HepG2 (cell line): ENCODE results near the gene CNKSR3. TPM values are rescaled to one million over a fixed set of nuclear protein-coding genes. Genes with fewer than 3 reads are reported as not detected.

ENCODE experiments used
- ATAC-seq: fragments of 200-7000 bp; cut with Tn5 transposase; 3 replicates; pipeline ENCODE4 v1.9.1; 2020; ENCODE audit warnings: mild to moderate bottlenecking, moderate library complexity
- BruUV-seq: library from RNA; stranded (reverse); fragments of 400-500 nt; replicated peaks from 2 replicates; lab custom pipeline; 2021; lab: Mats Ljungman, UMichigan
- CTCF ChIA-PET: fragments of 300-600 bp; formaldehyde crosslinking; extraction: SDS; loops from one replicate; lab custom pipeline; 2021; ENCODE audit warnings: low total read pairs, inconsistent platforms, low intra/inter-chr PET ratio; lab: Yijun Ruan, JAX
- POLR2A ChIA-PET: fragments of 350-600 bp; sonication (Branson Sonifier 250); formaldehyde crosslinking; loops from one replicate; lab custom pipeline; 2020; ENCODE audit warnings: antibody characterized with exemption, inconsistent platforms; lab: Yijun Ruan, JAX
- DNase-seq: peaks from one replicate; pipeline ENCODE4 v3.0.0-alpha.2; 2015; ENCODE audit warnings: low spot score
- FAIRE-seq: peaks from 3 replicates; lab custom pipeline; 2011; peaks lifted over from hg19 to GRCh38; lab: Jason Lieb, UNC
- H2AFZ ChIP-seq: one replicate; pipeline ENCODE4 v1.6.1; 2011; ENCODE audit warnings: low read length, inconsistent platforms
- H3K27ac ChIP-seq: fragments of 300-600 bp; 3 replicates; pipeline ENCODE4 v1.8.0; 2011; ENCODE audit warnings: mixed run types, mild to moderate bottlenecking, mixed read lengths, low read length, inconsistent platforms; ENCODE audit not compliant: insufficient read depth; ENCODE audit errors: extremely low read length
- H3K27me3 ChIP-seq, 2 experiments: fragments of 200-600 bp in 1 of 2; 2 replicates in 1 of 2; 3 replicates in 1 of 2; pipeline versions ENCODE4 v1.6.0 to v1.8.0; 2011; ENCODE audit warnings: low read length in 2 of 2, mild to moderate bottlenecking in 2 of 2, moderate library complexity in 2 of 2, inconsistent platforms in 1 of 2; ENCODE audit not compliant: insufficient read depth in 2 of 2, control insufficient read depth in 1 of 2
- H3K36me3 ChIP-seq, 2 experiments: fragments of 200-600 bp in 1 of 2; replicated peaks in 1 of 2; 2 replicates in 1 of 2; 3 replicates in 1 of 2; pipeline versions ENCODE4 v1.5.1 to v1.8.0; 2011; ENCODE audit warnings: low read length in 2 of 2, inconsistent platforms in 1 of 2; ENCODE audit not compliant: insufficient read depth in 2 of 2, control insufficient read depth in 1 of 2
- H3K4me1 ChIP-seq: 2 replicates; pipeline ENCODE4 v1.5.1; 2012; ENCODE audit warnings: low read length, inconsistent platforms; ENCODE audit not compliant: insufficient read depth
- H3K4me2 ChIP-seq: 2 replicates; pipeline ENCODE4 v1.6.0; 2011; ENCODE audit warnings: low read depth, low read length, inconsistent platforms
- H3K4me3 ChIP-seq, 3 experiments: fragments of 200-600 bp in 1 of 3; sonication (generic), shearing (Covaris generic) in 1 of 3; replicated peaks in 1 of 3; 2 replicates each; pipeline ENCODE4 v1.5.1; 2011 to 2016; ENCODE audit warnings: low read length in 3 of 3, inconsistent platforms in 2 of 3, low read depth in 2 of 3, mild to moderate bottlenecking in 2 of 3, control low read depth in 1 of 3, mixed read lengths in 1 of 3; ENCODE audit not compliant: insufficient read depth in 1 of 3
- H3K79me2 ChIP-seq: one replicate; pipeline ENCODE4 v1.6.1; 2011; ENCODE audit warnings: low read length, inconsistent platforms; ENCODE audit not compliant: insufficient read depth
- H3K9ac ChIP-seq: 2 replicates; pipeline ENCODE4 v1.6.0; 2011; ENCODE audit warnings: mild to moderate bottlenecking, low read depth, low read length, inconsistent platforms; ENCODE audit not compliant: insufficient read depth
- H3K9me3 ChIP-seq: 2 replicates; pipeline ENCODE4 v1.5.1; 2012; ENCODE audit warnings: mild to moderate bottlenecking, low read length
- H4K20me1 ChIP-seq: 2 replicates; pipeline ENCODE4 v1.6.0; 2011; ENCODE audit warnings: inconsistent platforms, mild to moderate bottlenecking, low read length, moderate library complexity; ENCODE audit not compliant: insufficient read depth
- AHR ChIP-seq: IDR thresholded peaks from 2 replicates; pipeline ENCODE4 v1.6.1; 2018; ENCODE audit warnings: missing genetic modification reagents, missing compliant biosample characterization
- ETV6 ChIP-seq: sonication (generic); formaldehyde crosslinking; conservative IDR thresholded peaks from 2 replicates; pipeline ENCODE4 v1.4.0; 2020; ENCODE audit warnings: missing genetic modification reagents
- MZF1 ChIP-seq: sonication (generic); formaldehyde crosslinking; IDR thresholded peaks from 2 replicates; pipeline ENCODE4 v1.8.1; 2023; ENCODE audit warnings: mild to moderate bottlenecking, missing genetic modification reagents, borderline replicate concordance
- ZNF30 ChIP-seq: sonication (generic); formaldehyde crosslinking; IDR thresholded peaks from 2 replicates; pipeline ENCODE4 v1.5.0; 2020; ENCODE audit warnings: mild to moderate bottlenecking, missing genetic modification reagents
- WGBS: methylation state at CpG from one replicate; pipeline ENCODE4 v1.1.6; 2017; ENCODE audit warnings: low lambda C conversion rate; 5-methylcytosine and 5-hydroxymethylcytosine counted together
- in situ Hi-C: cut with HindIII; loops from 2 replicates; pipeline ENCODE4 v1.10.0; 2017; ENCODE audit warnings: low pct_unique_long_range_greater_than_20kb; ENCODE audit not compliant: extremely low pct_ligation_motif_present
- intact Hi-C: fragments of 100-400 bp; cut with micrococcal nuclease; formaldehyde crosslinking; loops from one replicate; pipeline ENCODE4 v1.10.0; 2022; ENCODE audit not compliant: unreplicated experiment
- polyA plus RNA-seq, 8 experiments: library from polyadenylated mRNA; depleted of rRNA in 3 of 8; stranded (reverse) in 7 of 8; unstranded in 1 of 8; fragments of >200 nt; fragmentation: Illumina TruSeq in 4 of 8; extraction: Trizol in 4 of 8; gene quantifications; 2 replicates each; pipeline versions ENCODE4 v1.2.1 to v1.2.3, GENCODE V29; 2011 to 2016; ENCODE audit warnings: low read depth in 4 of 8, missing spikeins in 1 of 8, mixed read lengths in 1 of 8; ENCODE audit not compliant: insufficient read depth in 1 of 8
- total RNA-seq, 5 experiments: library from RNA; depleted of rRNA; stranded (reverse); fragments of >200 nt; fragmentation: Illumina TruSeq; extraction: Trizol; gene quantifications; 2 replicates each; pipeline ENCODE4 v1.2.3, GENCODE V29; 2016; ENCODE audit warnings: low read depth in 1 of 5
- TF ChIP-seq, protein P1 (sequence below): IDR thresholded peaks from 2 replicates; pipeline ENCODE4 v1.6.1; 2016; ENCODE audit warnings: low read depth, missing genetic modification reagents, missing compliant biosample characterization
- TF ChIP-seq, protein P2 (sequence below): sonication (generic); formaldehyde crosslinking; IDR thresholded peaks from 2 replicates; pipeline ENCODE4 v1.4.0; 2020; ENCODE audit warnings: mild to moderate bottlenecking, missing genetic modification reagents, borderline replicate concordance
- TF ChIP-seq, protein P3 (sequence below): sonication (generic); formaldehyde crosslinking; IDR thresholded peaks from 2 replicates; pipeline ENCODE4 v1.4.0; 2020; ENCODE audit warnings: missing genetic modification reagents

Gene CNKSR3
- total and polyA plus RNA-seq, 2 of the 13 experiments (the other 11 are each of a cell fraction or from before 2014, with no cell fraction given), result 9.2 to 38.6 TPM

DNA sequence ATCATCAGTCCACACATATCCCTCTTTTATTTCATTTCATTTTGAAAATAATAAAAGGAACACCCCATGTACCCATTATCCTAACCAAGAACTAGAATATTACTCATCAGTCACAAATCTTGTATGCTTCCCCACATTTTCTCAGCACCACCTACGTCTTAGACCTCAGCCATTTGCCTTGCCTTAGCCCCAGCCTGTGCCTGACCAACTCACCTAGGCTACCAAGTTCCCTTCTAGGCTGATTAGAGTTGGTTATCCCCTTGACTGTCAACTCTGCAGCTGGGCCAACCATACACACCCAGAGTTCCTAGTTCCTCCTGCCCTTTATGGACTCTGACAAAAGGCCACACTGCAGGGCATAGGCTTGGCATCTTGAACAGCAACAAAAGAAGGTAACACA is 120.5 kb downstream of the CNKSR3 start:
- Histone ChIP-seq H2AFZ (no peak overlapping the region), H3K4me2 (no peak overlapping the region), H3K9ac (no peak overlapping the region), H4K20me1 (no peaks in the 10 kb centered on the region), H3K79me2 (no peaks in the 10 kb centered on the region)
- in situ Hi-C loops, result no loop called here
- CTCF ChIA-PET, result no interaction called here
- WGBS, result 97% methylated on average over 1 of the region's 1 CpG
- DNase-seq (no peak), FAIRE-seq (no peak), ATAC-seq (peak; percentile 10; the same call in 1 of the 3 replicates)
- intact Hi-C loops, result no loop called here
- TF ChIP-seq ETV6 (CRISPR knock-in tag), result no peak
- TF ChIP-seq, all 625 proteins: peak for 0
- POLR2A ChIA-PET, result no interaction called here
- Histone ChIP-seq H3K9me3 (no peaks in the 10 kb centered on the region), H3K36me3 (no peaks in the 10 kb centered on the region), H3K27me3 (no peaks in the 10 kb centered on the region), H3K4me3 (no peak overlapping the region), H3K4me1 (peaks cover 33% of the 10 kb centered on the region), H3K27ac (no peak overlapping the region)
- BruUV-seq, result no TSS peak

DNA sequence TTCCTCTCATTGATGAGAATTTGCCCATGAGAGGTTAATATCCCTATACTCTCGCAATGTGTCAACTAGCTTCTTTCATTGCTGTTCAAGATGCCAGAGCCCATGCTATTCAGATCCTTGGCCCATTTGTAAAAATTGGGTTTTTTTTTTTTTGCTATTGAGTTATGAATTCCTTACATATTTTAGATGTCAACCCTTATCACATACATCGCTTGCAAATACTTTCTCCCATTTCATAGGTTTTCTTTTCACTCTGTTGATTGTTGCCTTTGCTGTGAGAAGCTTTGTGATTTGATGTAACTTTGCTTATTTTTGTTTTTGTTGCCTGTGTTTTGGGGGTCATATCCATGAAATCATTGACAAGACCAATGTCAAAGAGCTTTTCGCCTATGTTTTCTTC is 121.7 kb downstream of the CNKSR3 start:
- Histone ChIP-seq H3K4me3 (no peak overlapping the region), H3K27me3 (no peaks in the 10 kb centered on the region), H3K79me2 (no peaks in the 10 kb centered on the region), H3K4me2 (no peak overlapping the region), H3K4me1 (peaks cover 21% of the 10 kb centered on the region), H4K20me1 (no peaks in the 10 kb centered on the region), H3K9ac (no peak overlapping the region), H3K9me3 (no peaks in the 10 kb centered on the region), H3K36me3 (no peaks in the 10 kb centered on the region), H3K27ac (no peak overlapping the region), H2AFZ (no peak overlapping the region)
- intact Hi-C loops (no loop called here), in situ Hi-C loops (no loop called here)
- FAIRE-seq (no peak), ATAC-seq (no peak), DNase-seq (no peak)
- ChIA-PET POLR2A (no interaction called here), CTCF (no interaction called here)
- WGBS, result 97% methylated on average over 3 of the region's 3 CpGs
- TSS peak; percentile 16 for BruUV-seq
- TF ChIP-seq ZNF30 (CRISPR knock-in tag) (no peak), MZF1 (CRISPR knock-in tag) (no peak), AHR (CRISPR knock-in tag) (no peak)
- TF ChIP-seq, protein P1, sequence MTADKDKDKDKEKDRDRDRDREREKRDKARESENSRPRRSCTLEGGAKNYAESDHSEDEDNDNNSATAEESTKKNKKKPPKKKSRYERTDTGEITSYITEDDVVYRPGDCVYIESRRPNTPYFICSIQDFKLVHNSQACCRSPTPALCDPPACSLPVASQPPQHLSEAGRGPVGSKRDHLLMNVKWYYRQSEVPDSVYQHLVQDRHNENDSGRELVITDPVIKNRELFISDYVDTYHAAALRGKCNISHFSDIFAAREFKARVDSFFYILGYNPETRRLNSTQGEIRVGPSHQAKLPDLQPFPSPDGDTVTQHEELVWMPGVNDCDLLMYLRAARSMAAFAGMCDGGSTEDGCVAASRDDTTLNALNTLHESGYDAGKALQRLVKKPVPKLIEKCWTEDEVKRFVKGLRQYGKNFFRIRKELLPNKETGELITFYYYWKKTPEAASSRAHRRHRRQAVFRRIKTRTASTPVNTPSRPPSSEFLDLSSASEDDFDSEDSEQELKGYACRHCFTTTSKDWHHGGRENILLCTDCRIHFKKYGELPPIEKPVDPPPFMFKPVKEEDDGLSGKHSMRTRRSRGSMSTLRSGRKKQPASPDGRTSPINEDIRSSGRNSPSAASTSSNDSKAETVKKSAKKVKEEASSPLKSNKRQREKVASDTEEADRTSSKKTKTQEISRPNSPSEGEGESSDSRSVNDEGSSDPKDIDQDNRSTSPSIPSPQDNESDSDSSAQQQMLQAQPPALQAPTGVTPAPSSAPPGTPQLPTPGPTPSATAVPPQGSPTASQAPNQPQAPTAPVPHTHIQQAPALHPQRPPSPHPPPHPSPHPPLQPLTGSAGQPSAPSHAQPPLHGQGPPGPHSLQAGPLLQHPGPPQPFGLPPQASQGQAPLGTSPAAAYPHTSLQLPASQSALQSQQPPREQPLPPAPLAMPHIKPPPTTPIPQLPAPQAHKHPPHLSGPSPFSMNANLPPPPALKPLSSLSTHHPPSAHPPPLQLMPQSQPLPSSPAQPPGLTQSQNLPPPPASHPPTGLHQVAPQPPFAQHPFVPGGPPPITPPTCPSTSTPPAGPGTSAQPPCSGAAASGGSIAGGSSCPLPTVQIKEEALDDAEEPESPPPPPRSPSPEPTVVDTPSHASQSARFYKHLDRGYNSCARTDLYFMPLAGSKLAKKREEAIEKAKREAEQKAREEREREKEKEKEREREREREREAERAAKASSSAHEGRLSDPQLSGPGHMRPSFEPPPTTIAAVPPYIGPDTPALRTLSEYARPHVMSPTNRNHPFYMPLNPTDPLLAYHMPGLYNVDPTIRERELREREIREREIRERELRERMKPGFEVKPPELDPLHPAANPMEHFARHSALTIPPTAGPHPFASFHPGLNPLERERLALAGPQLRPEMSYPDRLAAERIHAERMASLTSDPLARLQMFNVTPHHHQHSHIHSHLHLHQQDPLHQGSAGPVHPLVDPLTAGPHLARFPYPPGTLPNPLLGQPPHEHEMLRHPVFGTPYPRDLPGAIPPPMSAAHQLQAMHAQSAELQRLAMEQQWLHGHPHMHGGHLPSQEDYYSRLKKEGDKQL (CRISPR knock-in tag), result no peak
- TF ChIP-seq, protein P2, sequence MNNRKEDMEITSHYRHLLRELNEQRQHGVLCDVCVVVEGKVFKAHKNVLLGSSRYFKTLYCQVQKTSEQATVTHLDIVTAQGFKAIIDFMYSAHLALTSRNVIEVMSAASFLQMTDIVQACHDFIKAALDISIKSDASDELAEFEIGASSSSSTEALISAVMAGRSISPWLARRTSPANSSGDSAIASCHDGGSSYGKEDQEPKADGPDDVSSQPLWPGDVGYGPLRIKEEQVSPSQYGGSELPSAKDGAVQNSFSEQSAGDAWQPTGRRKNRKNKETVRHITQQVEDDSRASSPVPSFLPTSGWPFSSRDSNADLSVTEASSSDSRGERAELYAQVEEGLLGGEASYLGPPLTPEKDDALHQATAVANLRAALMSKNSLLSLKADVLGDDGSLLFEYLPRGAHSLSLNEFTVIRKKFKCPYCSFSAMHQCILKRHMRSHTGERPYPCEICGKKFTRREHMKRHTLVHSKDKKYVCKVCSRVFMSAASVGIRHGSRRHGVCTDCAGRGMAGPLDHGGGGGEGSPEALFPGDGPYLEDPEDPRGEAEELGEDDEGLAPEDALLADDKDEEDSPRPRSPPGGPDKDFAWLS (CRISPR knock-in tag), result no peak
- TF ChIP-seq, protein P3, sequence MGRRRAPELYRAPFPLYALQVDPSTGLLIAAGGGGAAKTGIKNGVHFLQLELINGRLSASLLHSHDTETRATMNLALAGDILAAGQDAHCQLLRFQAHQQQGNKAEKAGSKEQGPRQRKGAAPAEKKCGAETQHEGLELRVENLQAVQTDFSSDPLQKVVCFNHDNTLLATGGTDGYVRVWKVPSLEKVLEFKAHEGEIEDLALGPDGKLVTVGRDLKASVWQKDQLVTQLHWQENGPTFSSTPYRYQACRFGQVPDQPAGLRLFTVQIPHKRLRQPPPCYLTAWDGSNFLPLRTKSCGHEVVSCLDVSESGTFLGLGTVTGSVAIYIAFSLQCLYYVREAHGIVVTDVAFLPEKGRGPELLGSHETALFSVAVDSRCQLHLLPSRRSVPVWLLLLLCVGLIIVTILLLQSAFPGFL (CRISPR knock-in tag), result no peak
